Nephron progenitor cell (in vitro differentiated cells): ENCODE measurements around the gene SLCO6A1.

Experiments
- DNase-seq: peaks from one replicate; pipeline ENCODE4 v3.0.0; 2021
- H3K27ac Mint-ChIP-seq: 2 replicates; pipeline ENCODE4 v1.8.0; 2021; ENCODE audit warnings: mild to moderate bottlenecking, moderate library complexity, mixed read lengths
- H3K27me3 Mint-ChIP-seq: 2 replicates; pipeline ENCODE4 v1.8.0; 2021; ENCODE audit warnings: mild to moderate bottlenecking, low read depth, mixed read lengths; ENCODE audit not compliant: poor library complexity
- H3K36me3 Mint-ChIP-seq: 2 replicates; pipeline ENCODE4 v1.8.0; 2021; ENCODE audit warnings: low read depth, mixed read lengths
- H3K4me1 Mint-ChIP-seq: 2 replicates; pipeline ENCODE4 v1.8.0; 2021; ENCODE audit warnings: mixed read lengths
- H3K4me3 Mint-ChIP-seq: 2 replicates; pipeline ENCODE4 v1.8.0; 2021; ENCODE audit warnings: mild to moderate bottlenecking, moderate library complexity, mixed read lengths
- H3K9me3 Mint-ChIP-seq: 2 replicates; pipeline ENCODE4 v1.8.0; 2021; ENCODE audit warnings: mild to moderate bottlenecking, moderate library complexity, mixed read lengths
- CTCF ChIP-seq: fragments of 200-600 bp; sonication (generic); IDR thresholded peaks from 2 replicates; pipeline ENCODE4 v1.5.0; 2021; ENCODE audit warnings: antibody characterized with exemption

The SLCO6A1 gene

GRCh38 chr5:102539562-102539961, 40.8 kb upstream of the SLCO6A1 start:
- H3K36me3 Mint-ChIP-seq = no peaks in the 10 kb centered on the region
- no peak overlapping the region for H3K4me3 Mint-ChIP-seq
- peaks cover 3% of the 10 kb centered on the region for H3K9me3 Mint-ChIP-seq
- H3K4me1 Mint-ChIP-seq = no peaks in the 10 kb centered on the region
- no peak overlapping the region for H3K27ac Mint-ChIP-seq
- no peaks in the 10 kb centered on the region for H3K27me3 Mint-ChIP-seq
- no peak for DNase-seq
- TF ChIP-seq CTCF = no peak

DNA sequence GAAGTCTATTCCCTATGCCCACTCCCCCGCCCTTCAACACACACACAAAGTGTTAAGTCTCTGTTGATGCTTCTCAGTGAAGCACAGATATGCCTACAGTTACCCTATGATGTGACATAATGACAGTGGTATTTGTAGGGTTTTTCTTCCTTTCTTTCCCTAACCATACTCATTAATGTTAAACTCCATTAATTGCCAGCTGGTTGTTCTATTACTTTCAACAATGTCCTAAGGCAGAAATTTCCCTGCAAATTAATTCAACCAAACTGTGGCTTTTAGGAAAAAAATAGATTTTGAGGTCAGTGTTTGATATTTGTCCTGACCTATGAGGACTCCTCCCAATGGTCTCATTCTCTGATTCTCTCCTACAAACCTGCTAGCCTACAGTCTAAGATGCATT, 38.2 kb upstream of the SLCO6A1 start:
- H3K4me3 Mint-ChIP-seq = no peak overlapping the region
- no peak for TF ChIP-seq CTCF
- no peak overlapping the region for H3K27ac Mint-ChIP-seq
- no peaks in the 10 kb centered on the region for H3K4me1 Mint-ChIP-seq
- no peaks in the 10 kb centered on the region for H3K36me3 Mint-ChIP-seq
- H3K27me3 Mint-ChIP-seq = no peaks in the 10 kb centered on the region
- DNase-seq = no peak
- peaks cover 3% of the 10 kb centered on the region for H3K9me3 Mint-ChIP-seq

DNA sequence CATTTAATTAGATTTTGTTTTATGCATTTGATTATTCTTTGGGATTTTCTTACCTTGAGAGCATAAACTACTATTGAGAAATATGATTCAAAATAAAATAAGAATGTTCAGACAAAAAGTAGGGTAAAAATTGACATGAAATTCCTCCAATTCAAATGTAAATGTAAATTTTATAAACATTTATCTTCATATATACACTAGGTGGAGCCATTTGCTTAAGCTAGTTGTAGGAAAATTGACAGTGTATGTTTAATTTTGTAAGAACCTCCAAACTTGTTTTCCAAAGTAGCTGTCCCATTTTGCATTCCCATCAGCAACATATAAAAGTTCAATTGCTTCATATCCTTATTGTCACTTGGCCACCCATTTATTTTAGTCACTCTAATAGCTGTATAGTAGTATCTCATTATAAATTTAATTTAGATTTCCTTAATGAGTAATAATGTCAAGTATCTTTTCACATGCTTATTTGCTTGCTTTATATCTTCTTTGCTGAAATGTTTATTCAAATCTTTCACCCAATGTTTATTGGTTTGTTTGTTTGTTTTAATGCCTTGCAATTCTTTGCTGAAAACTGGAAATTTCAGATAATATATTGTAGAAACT, 37.6 kb upstream of the SLCO6A1 start:
- H3K36me3 Mint-ChIP-seq = no peaks in the 10 kb centered on the region
- peaks cover under 1% of the 10 kb centered on the region for H3K9me3 Mint-ChIP-seq
- H3K4me3 Mint-ChIP-seq = no peak overlapping the region
- H3K27ac Mint-ChIP-seq = no peak overlapping the region
- no peaks in the 10 kb centered on the region for H3K4me1 Mint-ChIP-seq
- TF ChIP-seq CTCF = peak; percentile 29
- H3K27me3 Mint-ChIP-seq = no peaks in the 10 kb centered on the region
- DNase-seq = no peak

DNA sequence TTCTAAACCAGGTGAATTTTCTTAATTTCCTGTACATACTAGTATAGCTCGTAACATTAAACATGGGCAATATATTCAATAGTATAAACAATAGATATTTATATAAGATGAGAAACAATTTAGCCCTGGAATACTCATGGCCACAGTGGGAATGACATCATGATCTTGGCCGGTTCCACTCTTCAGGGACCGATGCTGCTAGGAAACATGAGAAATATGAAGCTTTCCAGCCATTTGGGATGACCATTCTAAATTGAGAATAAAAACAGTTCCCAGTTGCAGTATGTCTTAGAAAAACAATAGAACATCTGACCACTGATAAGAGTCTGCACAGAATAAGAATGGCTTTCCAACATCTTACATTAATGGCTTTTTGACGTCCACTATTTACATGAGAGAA, 33.3 kb upstream of the SLCO6A1 start:
- peaks cover 3% of the 10 kb centered on the region for H3K27me3 Mint-ChIP-seq
- no peak for DNase-seq
- no peaks in the 10 kb centered on the region for H3K36me3 Mint-ChIP-seq
- H3K27ac Mint-ChIP-seq = no peak overlapping the region
- no peak overlapping the region for H3K4me3 Mint-ChIP-seq
- H3K9me3 Mint-ChIP-seq = no peaks in the 10 kb centered on the region
- no peaks in the 10 kb centered on the region for H3K4me1 Mint-ChIP-seq
- no peak for TF ChIP-seq CTCF

GRCh38 chr5:102531506-102531905, 32.7 kb upstream of the SLCO6A1 start:
- Mint-ChIP-seq H3K36me3 (no peaks in the 10 kb centered on the region), H3K4me3 (no peak overlapping the region), H3K27me3 (peaks cover 3% of the 10 kb centered on the region), H3K9me3 (no peaks in the 10 kb centered on the region), H3K4me1 (no peaks in the 10 kb centered on the region), H3K27ac (no peak overlapping the region)
- no peak for DNase-seq
- no peak for TF ChIP-seq CTCF

DNA sequence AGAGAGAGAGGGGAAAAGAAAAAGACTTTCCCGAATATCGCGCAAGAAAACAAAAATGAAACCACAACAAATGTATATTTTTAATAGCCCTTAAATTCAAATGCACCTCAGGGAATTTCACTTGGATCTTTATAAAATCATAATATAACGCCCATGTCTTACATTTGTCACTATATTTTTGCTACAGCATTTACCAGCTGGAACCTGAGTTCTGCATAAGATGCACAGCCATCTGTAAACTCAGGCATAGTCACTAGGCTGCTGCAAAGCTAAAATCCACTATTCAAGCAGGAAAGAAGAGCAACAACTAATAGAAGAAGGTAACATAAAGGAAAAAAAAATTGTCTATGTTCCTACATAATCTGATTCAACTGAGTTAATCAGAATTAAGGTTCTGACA, 30.6 kb upstream of the SLCO6A1 start:
- H3K9me3 Mint-ChIP-seq = peaks cover 4% of the 10 kb centered on the region
- no peaks in the 10 kb centered on the region for H3K4me1 Mint-ChIP-seq
- DNase-seq = no peak
- no peak for TF ChIP-seq CTCF
- no peak overlapping the region for H3K27ac Mint-ChIP-seq
- peaks cover 3% of the 10 kb centered on the region for H3K27me3 Mint-ChIP-seq
- no peak overlapping the region for H3K4me3 Mint-ChIP-seq
- H3K36me3 Mint-ChIP-seq = no peaks in the 10 kb centered on the region
